Adrenal gland (tissue), 12 donors: ENCODE measurements around the gene SOX11. TPM values are rescaled to one million over a fixed set of nuclear protein-coding genes. Genes with fewer than 3 reads are reported as not detected.

Experiments
- DNase-seq, 7 donors: peaks; one replicate each; pipeline ENCODE4 v3.0.0-alpha.2; 2019 to 2020
- H3K27ac ChIP-seq, 5 donors: fragments of 200-600 bp; sonication (generic) in 4 of 5; 1 replicate in 3 of 5; 2 replicates in 2 of 5; pipeline versions ENCODE4 v1.5.1 to v1.8.0; 2016 to 2020; ENCODE audit warnings: mild to moderate bottlenecking in 1 of 5
- H3K27me3 ChIP-seq: fragments of 200-600 bp; 2 replicates; pipeline ENCODE4 v1.8.0; 2021
- H3K36me3 ChIP-seq, 2 donors: fragments of 200-600 bp; replicated peaks in 1 of 2; 1 replicate in 1 of 2; 2 replicates in 1 of 2; pipeline versions ENCODE4 v1.5.1 to v1.8.0; 2018 to 2022
- H3K4me1 ChIP-seq, 2 donors: fragments of 200-600 bp; replicated peaks in 1 of 2; 1 replicate in 1 of 2; 2 replicates in 1 of 2; pipeline versions ENCODE4 v1.5.1 to v1.8.0; 2018 to 2021
- H3K4me3 ChIP-seq, 4 donors: fragments of 200-600 bp; sonication (generic) in 3 of 4; one replicate each; pipeline ENCODE4 v1.5.1; 2016 to 2018
- H3K9me3 ChIP-seq, 3 donors: fragments of 200-600 bp; sonication (generic) in 1 of 3; replicated peaks in 1 of 3; 1 replicate in 2 of 3; 2 replicates in 1 of 3; pipeline versions ENCODE4 v1.5.1 to v1.8.0; 2016 to 2021
- POLR2A ChIP-seq, 2 donors: fragments of 450-650 bp; IDR thresholded peaks; one replicate each; pipeline ENCODE4 v1.6.1; 2017; ENCODE audit warnings: antibody characterized with exemption in 2 of 2, mild to moderate bottlenecking in 2 of 2, moderate library complexity in 1 of 2
- WGBS, 4 donors: extraction: QIAGEN DNeasy Blood & Tissue Kit in 2 of 4; methylation state at CpG; one replicate each; pipeline versions ENCODE4 v1.1.5 to v1.1.7; 2013 to 2017; 5-methylcytosine and 5-hydroxymethylcytosine counted together
- intact Hi-C, 2 donors: fragments of 100-400 bp; cut with DNase I; formaldehyde crosslinking; loops; one replicate each; pipeline versions ENCODE4 v1.14.1 to v1.15.0; 2022 to 2023
- polyA plus RNA-seq, 3 donors: library from polyadenylated mRNA; stranded (reverse); fragments of 200-250 nt in 2 of 3; fragments of 350-450 nt in 1 of 3; fragmentation: Illumina TruSeq in 1 of 3; extraction: RNeasy Lipid Tissue Mini Kit (QIAGEN cat#74804) in 1 of 3; gene quantifications; one replicate each; pipeline ENCODE4 v1.2.3, GENCODE V29; 2013 to 2014
- total RNA-seq, 9 donors: library from RNA; depleted of rRNA in 4 of 9; stranded (reverse); fragments of >200 nt in 4 of 9; fragments of 120-200 nt in 1 of 9; fragmentation: NEBNext Ultra II Directional in 1 of 9; extraction: Animal tissue kit (Norgen Biotek cat#: 25700) in 1 of 9; gene quantifications; one replicate each; pipeline versions ENCODE4 v1.1.0 to v1.2.4, GENCODE V29; 2013 to 2023
- TF ChIP-seq, protein P1 (sequence below), 6 experiments: fragments of 450-650 bp in 4 of 6; fragments of 200-600 bp in 2 of 6; sonication (generic) in 1 of 6; IDR thresholded peaks; 1 replicate in 5 of 6; 2 replicates in 1 of 6; pipeline versions ENCODE4 v1.5.1 to v1.8.0; 2016 to 2021; ENCODE audit warnings: antibody characterized with exemption in 6 of 6, mild to moderate bottlenecking in 2 of 6, moderate library complexity in 1 of 6
- donor health status: healthy with polysubstance abuse.
- donor health status: Bipolar disorder and iron deficiency.
- donor health status: DM: yes; HTN: yes; CAD: no.
- donor health status: DM: no; HTN: no; CAD: no.
- donor health status: DM: no; HTN: no; CAD: no.
- donor health status: DM: yes; HTN: yes; CAD: no.

The SOX11 gene
- total and polyA plus RNA-seq, 12 donors = under 0.01 to 1.5 TPM; not detected in 10

DNA sequence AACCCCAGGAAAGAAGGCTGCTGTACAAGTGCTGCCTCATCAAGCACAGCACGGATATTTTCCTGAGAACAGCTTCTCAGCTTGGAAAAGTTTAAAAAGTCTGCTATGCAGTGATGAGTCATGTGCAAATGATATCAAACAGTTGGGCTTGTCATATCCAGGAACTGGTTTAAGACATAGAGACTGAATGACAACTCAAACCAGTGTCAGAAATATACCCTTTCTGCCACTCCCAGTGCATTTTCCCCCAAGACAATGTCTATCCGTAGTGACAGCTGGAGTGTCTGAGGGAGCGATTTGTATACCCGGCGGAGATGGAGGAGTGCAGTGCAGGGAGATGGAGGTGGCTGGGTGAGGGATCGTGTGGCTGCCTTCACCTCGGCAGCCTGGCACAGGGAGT lies 28.2 kb downstream of the SOX11 start:
- H3K4me1 ChIP-seq = no peaks in the 10 kb centered on the region
- intact Hi-C loops = no loop called here
- H3K27ac ChIP-seq = no peak overlapping the region
- no peaks in the 10 kb centered on the region for H3K36me3 ChIP-seq
- H3K27me3 ChIP-seq = no peaks in the 10 kb centered on the region
- no peaks in the 10 kb centered on the region for H3K9me3 ChIP-seq
- H3K4me3 ChIP-seq = no peak overlapping the region
- TF ChIP-seq, protein P1, sequence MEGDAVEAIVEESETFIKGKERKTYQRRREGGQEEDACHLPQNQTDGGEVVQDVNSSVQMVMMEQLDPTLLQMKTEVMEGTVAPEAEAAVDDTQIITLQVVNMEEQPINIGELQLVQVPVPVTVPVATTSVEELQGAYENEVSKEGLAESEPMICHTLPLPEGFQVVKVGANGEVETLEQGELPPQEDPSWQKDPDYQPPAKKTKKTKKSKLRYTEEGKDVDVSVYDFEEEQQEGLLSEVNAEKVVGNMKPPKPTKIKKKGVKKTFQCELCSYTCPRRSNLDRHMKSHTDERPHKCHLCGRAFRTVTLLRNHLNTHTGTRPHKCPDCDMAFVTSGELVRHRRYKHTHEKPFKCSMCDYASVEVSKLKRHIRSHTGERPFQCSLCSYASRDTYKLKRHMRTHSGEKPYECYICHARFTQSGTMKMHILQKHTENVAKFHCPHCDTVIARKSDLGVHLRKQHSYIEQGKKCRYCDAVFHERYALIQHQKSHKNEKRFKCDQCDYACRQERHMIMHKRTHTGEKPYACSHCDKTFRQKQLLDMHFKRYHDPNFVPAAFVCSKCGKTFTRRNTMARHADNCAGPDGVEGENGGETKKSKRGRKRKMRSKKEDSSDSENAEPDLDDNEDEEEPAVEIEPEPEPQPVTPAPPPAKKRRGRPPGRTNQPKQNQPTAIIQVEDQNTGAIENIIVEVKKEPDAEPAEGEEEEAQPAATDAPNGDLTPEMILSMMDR (IDR thresholded peaks at IDR 0.05) = no peak
- TF ChIP-seq POLR2A (IDR thresholded peaks at IDR 0.05) = no peak
- no peak for DNase-seq
- WGBS, 4 donors = 66 to 72% (median 69%) methylated on average over 7 of the region's 7 CpGs

DNA sequence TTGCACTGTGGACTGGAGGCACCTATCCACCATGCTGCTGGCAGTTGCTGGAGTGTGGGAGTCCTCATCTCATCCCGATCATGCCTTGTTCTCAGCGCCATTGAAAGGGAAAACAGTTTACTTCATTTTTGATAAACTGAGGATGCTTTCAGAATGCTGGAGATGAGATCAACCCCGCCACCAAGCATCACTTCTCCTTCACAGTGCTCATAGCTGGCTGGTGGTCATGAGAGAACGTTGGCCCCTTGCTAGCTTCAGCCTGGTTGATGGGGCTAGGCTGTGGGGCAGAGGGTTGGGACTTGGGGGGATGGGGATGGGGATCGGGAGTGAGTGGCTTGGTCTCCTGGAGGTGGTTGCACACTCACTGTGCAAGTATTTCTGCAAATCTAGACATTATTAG lies 30.1 kb downstream of the SOX11 start:
- no peak for DNase-seq
- TF ChIP-seq, protein P1 (IDR thresholded peaks at IDR 0.05) = no peak
- TF ChIP-seq POLR2A (IDR thresholded peaks at IDR 0.05) = no peak
- H3K36me3 ChIP-seq = no peaks in the 10 kb centered on the region
- no peak overlapping the region for H3K4me3 ChIP-seq
- intact Hi-C loops = no loop called here
- no peaks in the 10 kb centered on the region for H3K27me3 ChIP-seq
- H3K4me1 ChIP-seq = no peaks in the 10 kb centered on the region
- no peak overlapping the region for H3K27ac ChIP-seq
- 77 to 85% (median 79%) methylated on average over 5 of the region's 5 CpGs for WGBS, 4 donors
- no peaks in the 10 kb centered on the region for H3K9me3 ChIP-seq

DNA sequence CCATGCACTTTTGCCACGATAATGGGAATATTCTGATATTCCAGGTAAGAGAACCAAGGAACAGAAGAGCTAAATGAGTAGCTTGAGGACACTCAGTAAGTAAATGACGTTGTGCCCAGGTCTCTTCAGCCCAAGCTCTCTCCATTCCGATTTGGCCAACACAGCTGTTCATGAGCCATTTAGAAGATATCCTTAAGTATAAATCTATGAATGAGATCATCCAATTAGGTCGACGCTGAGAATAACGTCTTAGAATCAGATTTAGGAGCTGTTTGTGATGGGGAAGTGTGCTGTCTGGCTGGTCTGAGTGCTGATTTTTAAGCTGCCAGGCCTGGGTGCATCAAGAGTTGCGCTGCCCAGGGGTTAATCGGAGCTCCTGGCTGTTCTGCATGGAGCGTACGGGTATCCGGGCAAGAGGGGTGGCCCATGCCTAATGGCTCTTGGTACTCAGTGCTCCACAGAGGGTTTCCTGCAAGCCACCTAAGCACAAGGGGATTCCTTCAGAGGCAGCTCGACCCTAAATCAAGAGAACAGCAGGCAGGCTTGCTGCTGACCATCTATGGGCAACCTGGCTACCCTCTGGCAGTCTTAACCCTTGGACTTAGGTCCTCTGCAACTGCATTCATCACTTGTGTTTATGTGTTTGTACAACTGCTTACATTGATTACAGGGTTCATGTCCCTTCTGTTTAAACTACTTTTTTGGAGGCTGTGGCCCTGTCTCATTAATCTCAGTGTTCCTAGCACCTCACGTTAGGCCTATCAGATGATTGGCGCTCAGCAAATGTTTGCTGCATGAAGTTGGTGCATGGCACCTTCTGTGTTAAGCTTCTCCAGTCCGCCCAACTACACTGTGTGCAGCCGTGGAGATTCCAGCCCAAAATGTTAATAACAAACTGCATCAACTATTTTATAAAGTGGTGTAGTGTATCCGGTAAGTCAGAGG lies 31.9 kb downstream of the SOX11 start:
- no peak for TF ChIP-seq POLR2A (IDR thresholded peaks at IDR 0.05)
- Histone ChIP-seq H3K36me3 (no peaks in the 10 kb centered on the region), H3K27ac (no peak overlapping the region), H3K9me3 (no peaks in the 10 kb centered on the region), H3K27me3 (no peaks in the 10 kb centered on the region), H3K4me1 (no peaks in the 10 kb centered on the region), H3K4me3 (no peak overlapping the region)
- intact Hi-C loops = no loop called here
- DNase-seq = no peak
- 77 to 84% (median 80%) methylated on average over 13 to 17 of the region's 17 CpGs for WGBS, 4 donors

DNA sequence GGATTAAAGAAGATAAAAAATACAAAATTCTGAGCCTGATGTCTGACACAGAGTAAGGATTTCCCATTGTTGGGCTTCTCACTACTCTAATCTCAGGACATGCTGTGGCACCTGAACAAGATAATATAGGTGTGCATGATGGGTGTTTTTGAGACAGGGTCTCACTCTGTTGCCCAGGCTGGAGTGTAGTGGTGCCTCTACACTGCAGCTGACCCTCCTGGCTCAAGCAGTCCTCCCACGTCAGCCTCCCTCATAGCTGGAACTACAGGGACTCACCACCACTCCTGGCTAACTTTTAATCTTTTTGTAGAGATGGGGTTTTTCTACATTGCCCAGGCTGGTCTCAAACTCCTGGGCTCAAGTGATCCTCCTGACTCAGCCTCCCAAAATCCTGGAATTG lies 32.9 kb downstream of the SOX11 start:
- no peaks in the 10 kb centered on the region for H3K36me3 ChIP-seq
- WGBS, 4 donors = 75 to 86% (median 82%) methylated on average over 1 of the region's 1 CpG
- TF ChIP-seq, protein P1 (IDR thresholded peaks at IDR 0.05) = no peak
- TF ChIP-seq POLR2A (IDR thresholded peaks at IDR 0.05) = no peak
- no peak overlapping the region for H3K27ac ChIP-seq
- H3K27me3 ChIP-seq = no peaks in the 10 kb centered on the region
- H3K9me3 ChIP-seq = no peaks in the 10 kb centered on the region
- no peak for DNase-seq
- no peak overlapping the region for H3K4me3 ChIP-seq
- no peaks in the 10 kb centered on the region for H3K4me1 ChIP-seq
- intact Hi-C loops = no loop called here
